Measurements from ENCODE around the gene ZNF19. TPM values are rescaled to one million over a fixed set of nuclear protein-coding genes. Genes with fewer than 3 reads are reported as not detected.

ZNF19 gene
- total and polyA plus RNA-seq, 2 donors (not counting 3 experiments of a cell fraction or from before 2014, with no cell fraction given): 0.98 to 2.6 TPM

- FAIRE-seq: no peak
- Histone ChIP-seq H2AFZ (ENCODE audit: low read depth, low read length) (no peak overlapping the region), H3K9me1 (replicated peaks; ENCODE audit: control insufficient read depth, extremely low read depth, insufficient read depth, low read length) (no peaks in the 10 kb centered on the region), H3K27me3 (ENCODE audit: control insufficient read depth in 2 of 2, insufficient read depth in 2 of 2, low read length in 2 of 2) (peaks cover 0 to 5% of the 10 kb centered on the region in 2 experiments), H3K4me2 (ENCODE audit: insufficient read depth, low read length) (no peak overlapping the region), H4K20me1 (replicated peaks; ENCODE audit: control insufficient read depth, extremely low read depth, insufficient read depth, low read length) (no peaks in the 10 kb centered on the region), H3K4me1 (ENCODE audit: control insufficient read depth, extremely low read depth, insufficient read depth, low read length) (no peaks in the 10 kb centered on the region), H3K4me3 (replicated peaks in 1 of 3; ENCODE audit: insufficient read depth in 1 of 3, low read depth in 1 of 3, low read length in 3 of 3) (no peak overlapping the region), H3K27ac (ENCODE audit: insufficient read depth, low read depth, low read length) (no peak overlapping the region), H3K9me3 (replicated peaks; ENCODE audit: control insufficient read depth, insufficient read depth, low read length) (no peaks in the 10 kb centered on the region), H3K9ac (replicated peaks; ENCODE audit: extremely low read depth, insufficient read depth, low read length) (no peak overlapping the region), H3K36me3 (ENCODE audit: control insufficient read depth in 2 of 2, extremely low read depth in 1 of 2, insufficient read depth in 2 of 2, low read length in 2 of 2) (no peaks in the 10 kb centered on the region), H3K79me2 (ENCODE audit: control insufficient read depth, insufficient read depth, low read length) (no peaks in the 10 kb centered on the region)
- DNase-seq (ENCODE audit: low read depth, low spot score): no peak
- ChIA-PET CTCF (interaction anchor here (2.5 kb wide), 1 partner anchor 8 kb away, joined by 12 read pairs; no protein-coding TSS in a partner anchor), POLR2A (no interaction called here)
- no TSS peak for BruUV-seq (replicated peaks)
- TF ChIP-seq FOS (IDR thresholded peaks at IDR 0.05; ENCODE audit: borderline replicate concordance, insufficient read depth, low read length) (no peak), MYC (IDR thresholded peaks at IDR 0.05; ENCODE audit: low read depth, low read length) (no peak), GATA2 (IDR thresholded peaks at IDR 0.05; ENCODE audit: insufficient read depth, insufficient read length, low read depth, low read length) (no peak), JUN (IDR thresholded peaks at IDR 0.05; ENCODE audit: borderline replicate concordance, insufficient read depth, insufficient read length, low read depth) (no peak), CTCF (IDR thresholded peaks at IDR 0.05; ENCODE audit: extremely low read depth in 1 of 2, insufficient read depth in 1 of 2, low read depth in 1 of 2, low read length in 2 of 2) (no peak), POLR2AphosphoS5 (IDR thresholded peaks at IDR 0.05; ENCODE audit: insufficient read depth, low read depth, low read length) (no peak), MAX (IDR thresholded peaks at IDR 0.05; ENCODE audit: insufficient read depth, insufficient read length) (no peak), EZH2 (IDR thresholded peaks at IDR 0.05; ENCODE audit: borderline replicate concordance, low read depth, low read length, severe bottlenecking) (no peak)
- dilution Hi-C loops (cut with MboI; ENCODE audit: extremely low pct_ligation_motif_present, low sequenced_read_pairs) (no loop called here), intact Hi-C loops (cut with micrococcal nuclease) (no loop called here)
These were observed 1.9 kb upstream of the ZNF19 start for GRCh38 chr16:71491054-71491453.

Measured in endothelial cell of umbilical vein (primary cell).